HFF-Myc (cell line): ENCODE data around the gene GPN2.
"Not testable (repeated sequence)": the region's sequence is repeated elsewhere in the genome, so short reads cannot be mapped to it uniquely, and the experiment has no call there.

ENCODE experiments used
- DNase-seq: peaks from one replicate; pipeline ENCODE4 v3.0.0-alpha.2; 2011; ENCODE audit warnings: low read depth; ENCODE audit errors: extremely low read depth
- H3K4me3 ChIP-seq: replicated peaks from 2 replicates; pipeline ENCODE4 v1.5.1; 2011; ENCODE audit warnings: low read depth, mild to moderate bottlenecking, control low read depth, low read length
- CTCF ChIP-seq: IDR thresholded peaks from 2 replicates; pipeline ENCODE4 v1.5.1; 2012; ENCODE audit warnings: mild to moderate bottlenecking, low read depth, low read length, control low read depth; ENCODE audit errors: missing control alignments

Gene GPN2

GRCh38 chr1:26839779-26840178 is 50.3 kb downstream of the GPN2 start:
- TF ChIP-seq CTCF, result no peak

GRCh38 chr1:26839339-26839722 is 50.8 kb downstream of the GPN2 start:
- DNase-seq, result no peak
- no peak for TF ChIP-seq CTCF

More at GRCh38 chr1:26839779-26840178, 50.3 kb downstream of the GPN2 start:
- no peak for DNase-seq
- no peak overlapping the region for H3K4me3 ChIP-seq

GRCh38 chr1:26838474-26839338 is 51.4 kb downstream of the GPN2 start:
- no peak for DNase-seq
- no peak overlapping the region for H3K4me3 ChIP-seq
- TF ChIP-seq CTCF, result no peak

More at GRCh38 chr1:26839339-26839722, 50.8 kb downstream of the GPN2 start:
- no peak overlapping the region for H3K4me3 ChIP-seq

- DNase-seq, H3K4me3 ChIP-seq: not testable (repeated sequence)
These were observed 52.4 kb downstream of the GPN2 start for GRCh38 chr1:26837665-26838064.

GRCh38 chr1:26833432-26834405 is 56.4 kb downstream of the GPN2 start:
- no peak for DNase-seq
- TF ChIP-seq CTCF, result no peak
- H3K4me3 ChIP-seq, result no peak overlapping the region

GRCh38 chr1:26832249-26832960 is 57.7 kb downstream of the GPN2 start:
- no peak overlapping the region for H3K4me3 ChIP-seq
- DNase-seq, result no peak
- no peak for TF ChIP-seq CTCF
